Raji (cell line): ENCODE measurements around the gene LUZP4.

Experiments used
- POLR2A ChIP-seq: IDR thresholded peaks from 2 replicates; pipeline ENCODE4 v1.6.1; 2011; ENCODE audit warnings: low read depth, low read length, control low read depth; ENCODE audit not compliant: insufficient read depth

LUZP4 gene

GRCh38 chrX:115322375-115322774 lies 32.9 kb downstream of the LUZP4 start:
- TF ChIP-seq POLR2A = no peak

DNA sequence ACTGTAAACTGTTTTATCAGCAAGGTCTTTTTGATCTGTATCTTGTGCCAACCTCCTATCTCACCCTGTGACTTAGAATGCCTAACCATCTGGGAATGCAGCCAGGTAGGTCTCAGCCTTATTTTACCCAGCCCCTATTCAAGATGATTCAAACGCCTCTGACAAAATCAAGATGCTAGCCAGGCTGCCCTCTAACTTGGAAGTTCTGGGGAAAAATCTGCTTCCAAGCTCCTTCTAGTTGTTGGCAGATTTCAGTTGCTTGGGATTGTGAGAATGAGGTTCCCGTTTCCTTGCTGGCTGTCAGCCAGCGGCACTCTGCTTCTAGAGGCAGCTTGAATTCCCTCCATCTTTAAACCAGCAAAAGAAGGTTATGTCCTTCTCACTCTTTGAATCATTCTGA lies 34.7 kb downstream of the LUZP4 start:
- no peak for TF ChIP-seq POLR2A

DNA sequence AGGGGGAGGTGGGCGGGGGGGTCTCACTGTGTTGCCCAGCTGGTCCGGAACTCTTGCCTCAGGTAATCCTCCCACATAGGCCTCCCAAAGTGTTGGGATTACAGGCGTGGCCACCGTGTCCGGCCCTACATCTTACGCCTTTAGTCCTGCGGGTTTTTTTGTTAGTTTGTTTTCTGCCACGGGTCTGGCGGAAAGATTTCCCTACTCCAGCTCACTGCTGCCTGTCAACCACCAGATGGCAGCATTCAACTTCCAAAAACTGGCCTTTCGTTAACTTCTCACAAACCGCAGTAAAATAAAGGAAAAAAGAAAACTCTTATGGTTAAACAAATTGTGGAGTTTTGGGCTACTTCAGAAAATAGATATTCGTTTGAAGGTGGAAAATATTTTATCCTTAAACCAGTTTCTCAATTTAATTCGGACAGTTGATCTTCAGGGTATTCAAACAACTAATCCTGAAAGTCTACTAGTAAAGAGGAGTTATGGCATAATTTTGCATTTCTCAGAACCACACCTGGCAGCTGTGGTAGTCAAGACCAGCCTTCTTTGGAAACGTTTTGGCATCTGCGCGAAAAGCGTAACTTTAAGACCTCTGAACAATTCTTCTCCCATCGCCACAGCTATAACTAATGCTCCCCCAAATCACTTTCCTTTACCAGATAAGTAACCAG lies 41.1 kb downstream of the LUZP4 start:
- no peak for TF ChIP-seq POLR2A

- no peak for TF ChIP-seq POLR2A
Observed at GRCh38 chrX:115332832-115333231, 43.3 kb downstream of the LUZP4 start.

- no peak for TF ChIP-seq POLR2A
Observed at GRCh38 chrX:115333446-115333845, 43.9 kb downstream of the LUZP4 start.

- no peak for TF ChIP-seq POLR2A
Observed at GRCh38 chrX:115337491-115338144, 48.1 kb downstream of the LUZP4 start.

DNA sequence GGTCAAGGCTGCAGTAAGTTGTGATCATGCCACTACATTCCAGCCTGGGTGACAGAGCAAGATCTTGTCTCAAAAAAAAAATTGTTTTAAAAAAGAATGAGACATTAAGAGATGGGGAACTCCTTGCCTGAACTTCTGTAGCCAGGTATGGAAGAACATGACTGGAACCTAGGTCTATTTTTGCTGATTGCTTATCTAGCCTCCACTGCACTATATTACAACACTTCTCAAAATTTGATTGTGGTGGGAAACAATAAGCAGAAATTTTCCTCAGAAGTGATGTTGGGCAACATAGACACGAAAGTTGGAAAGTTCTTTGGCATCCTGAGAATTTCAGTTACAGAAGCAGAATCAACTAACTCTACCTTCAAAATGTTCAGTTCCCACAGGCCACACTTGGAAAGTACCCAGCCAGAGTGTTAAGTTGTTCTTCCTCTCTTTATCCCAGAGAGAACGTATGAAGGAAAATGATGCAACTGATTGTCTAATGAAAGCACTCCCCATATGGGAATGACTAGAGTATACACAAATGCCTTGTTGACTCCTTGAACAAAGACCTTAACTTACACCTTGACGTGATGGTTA lies 50.0 kb downstream of the LUZP4 start:
- no peak for TF ChIP-seq POLR2A

DNA sequence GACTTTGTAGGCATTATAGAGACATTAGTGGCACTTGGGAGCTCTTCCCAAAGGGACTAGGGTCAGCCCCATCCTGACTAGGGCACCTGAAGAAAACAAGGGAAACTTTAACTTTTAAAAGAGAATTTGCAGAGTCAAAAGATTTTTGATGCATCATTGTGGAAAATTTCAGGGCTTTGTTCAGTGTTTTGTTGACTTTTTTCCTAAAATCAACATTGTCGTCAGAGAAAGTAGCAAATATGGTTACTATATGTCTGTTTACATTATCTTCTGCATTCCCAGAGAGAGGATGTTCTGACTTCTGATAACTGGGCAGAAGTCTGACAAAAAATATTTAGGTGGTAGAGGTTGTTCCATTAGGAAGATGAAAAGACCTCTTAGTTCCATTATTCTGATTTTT lies 51.9 kb downstream of the LUZP4 start:
- TF ChIP-seq POLR2A = no peak

DNA sequence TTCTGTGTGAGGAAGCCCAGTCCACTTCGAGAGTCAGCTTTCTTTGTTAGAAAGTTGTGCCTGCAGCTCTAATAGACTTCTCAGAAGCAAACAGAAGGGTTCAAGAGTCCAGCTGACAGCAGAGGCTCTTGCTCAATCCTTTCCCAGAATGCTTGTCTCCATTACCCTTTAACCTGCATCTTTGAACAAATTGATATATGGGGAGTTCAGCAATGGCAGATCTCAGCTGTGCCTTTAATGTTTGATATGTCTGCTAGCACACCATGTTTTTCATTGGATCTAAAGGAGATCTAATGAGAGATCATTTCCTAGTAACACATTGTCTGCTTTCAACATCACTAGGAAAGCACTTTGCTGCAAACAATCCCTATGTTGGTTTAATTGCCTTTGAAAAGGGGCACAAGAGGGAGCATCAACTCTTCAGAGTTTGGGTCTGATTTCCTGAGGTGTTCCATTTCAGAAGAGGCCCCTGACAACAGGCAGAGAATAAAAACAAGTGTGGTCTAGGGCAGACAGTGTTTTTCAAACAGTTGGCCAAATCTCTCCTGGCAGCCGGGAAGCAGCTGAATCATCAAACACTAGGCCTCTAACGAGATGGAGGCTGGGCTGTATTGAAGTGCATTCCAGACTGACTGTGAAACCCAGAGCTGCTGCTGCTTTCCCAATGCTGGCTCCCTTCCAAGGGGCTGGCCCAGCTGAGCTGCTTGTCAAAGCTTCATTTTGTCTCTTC lies 55.5 kb downstream of the LUZP4 start:
- no peak for TF ChIP-seq POLR2A

DNA sequence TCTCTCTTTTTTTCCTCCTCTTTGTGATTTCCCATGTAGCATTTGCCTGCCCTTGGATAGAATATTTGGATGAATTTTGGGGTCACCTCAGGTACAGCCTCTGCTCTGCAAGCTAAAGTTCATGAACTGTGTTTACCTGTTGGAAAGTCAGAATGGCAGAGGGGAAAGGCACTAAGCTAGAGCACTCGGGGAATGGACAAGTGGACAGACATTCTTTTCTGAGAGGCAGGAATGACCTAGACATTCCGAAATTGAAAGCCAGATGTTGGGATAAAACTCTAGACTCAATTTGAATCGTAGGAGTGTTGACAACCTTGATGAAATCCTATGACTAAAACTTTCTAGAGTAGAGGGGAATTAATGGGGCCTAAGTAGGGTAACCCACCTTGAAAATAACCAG lies 56.1 kb downstream of the LUZP4 start:
- no peak for TF ChIP-seq POLR2A

DNA sequence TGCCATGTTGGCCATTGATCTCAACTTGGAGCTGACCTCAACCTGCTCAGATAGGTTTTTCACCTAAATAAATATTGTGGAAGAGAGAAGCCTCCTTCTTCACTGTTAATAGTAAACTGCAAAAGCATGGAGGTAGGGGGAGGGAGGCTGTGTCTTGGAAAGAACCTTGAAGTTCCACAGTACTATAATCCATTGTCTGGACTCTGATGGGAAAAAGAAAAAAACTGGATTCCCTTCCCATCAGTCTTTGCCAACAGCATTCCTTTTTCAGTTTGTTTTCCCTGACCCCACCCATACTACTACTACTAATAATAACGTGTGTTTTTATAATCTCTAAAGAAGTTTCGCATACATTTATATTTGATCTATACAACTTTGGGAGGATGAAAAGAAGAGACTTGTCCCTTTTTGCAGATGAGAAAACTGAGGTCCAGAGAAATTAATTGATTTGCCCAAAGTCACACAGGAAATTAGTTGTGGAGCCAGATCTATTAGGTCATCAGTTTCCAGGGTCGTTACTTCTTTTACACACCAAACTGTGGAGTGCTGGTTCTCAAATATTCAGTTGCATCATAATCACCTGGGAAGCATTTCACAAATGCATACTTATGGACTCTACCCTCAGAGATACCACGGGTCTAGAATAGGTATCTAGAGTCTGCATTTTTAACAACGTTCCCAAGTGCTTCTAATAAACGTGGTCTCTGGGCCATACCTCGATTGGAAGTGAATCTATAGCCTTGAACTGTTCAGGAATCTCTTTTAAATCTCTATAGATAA lies 59.1 kb downstream of the LUZP4 start:
- no peak for TF ChIP-seq POLR2A

DNA sequence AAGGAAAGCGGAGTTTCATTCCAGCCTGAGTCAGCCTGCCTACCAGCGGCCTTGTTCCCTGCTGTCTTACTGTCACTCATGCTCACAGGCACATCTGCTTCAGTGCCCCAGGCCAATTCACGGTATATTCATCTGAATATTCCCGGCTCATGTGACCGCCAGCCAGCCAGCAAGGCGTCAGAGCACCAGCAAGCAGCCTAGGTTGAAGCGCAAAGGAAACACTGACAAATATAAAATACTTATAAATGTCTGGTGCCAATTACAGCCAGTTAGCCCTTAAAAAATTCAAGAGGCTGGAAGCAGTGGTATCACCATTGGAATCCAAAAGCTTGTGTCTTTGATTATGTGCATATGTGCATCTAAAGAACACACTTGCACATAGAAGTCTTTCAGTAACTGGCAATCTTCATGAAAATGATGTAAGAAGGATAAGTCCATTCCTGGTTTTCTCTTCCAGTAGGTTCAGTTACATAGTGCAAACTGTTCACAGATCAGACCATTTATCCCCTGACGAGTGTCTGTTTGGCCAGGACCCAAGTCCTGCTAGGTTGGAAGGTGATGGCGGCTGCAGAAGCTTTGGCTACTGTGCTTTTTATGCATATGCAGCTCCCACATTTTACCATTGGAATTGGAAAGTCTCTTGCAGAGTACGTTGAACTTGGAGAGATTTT lies 61.3 kb downstream of the LUZP4 start:
- no peak for TF ChIP-seq POLR2A

DNA sequence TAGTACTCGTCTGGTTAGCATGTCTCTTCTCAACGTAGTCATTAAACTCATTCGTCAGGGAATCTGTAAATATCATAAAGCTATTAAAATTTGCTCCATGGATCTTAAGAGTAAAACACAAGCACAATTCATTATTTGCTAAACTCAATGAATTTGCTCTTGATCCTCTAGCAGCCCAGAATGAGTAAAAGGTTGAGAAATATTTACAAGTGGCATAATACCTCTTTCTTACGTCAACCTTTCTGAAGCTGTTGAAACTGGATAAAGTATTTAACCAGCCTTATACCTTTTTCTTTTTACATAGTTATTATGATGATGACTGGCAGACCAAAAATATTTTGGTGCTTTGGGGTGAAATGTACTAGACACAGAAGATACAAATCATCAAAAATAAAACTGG lies 66.9 kb downstream of the LUZP4 start:
- TF ChIP-seq POLR2A = no peak
